Measurements from ENCODE around the gene PIK3R5. TPM values are rescaled to one million over a fixed set of nuclear protein-coding genes. Genes with fewer than 3 reads are reported as not detected.

The PIK3R5 gene
- total RNA-seq, 4 donors from 2014 or later: 0.63 to 5.9 (median 2.9) TPM

GRCh38 chr17:8913879-8914278 is 51.6 kb downstream of the PIK3R5 start:
- ATAC-seq (no peak), DNase-seq (no peak)
- no peaks in the 10 kb centered on the region for H3K9me3 ChIP-seq
- no peak overlapping the region for H3K4me3 ChIP-seq
- no peaks in the 10 kb centered on the region for H3K4me1 ChIP-seq
- in situ Hi-C loops (cut with MboI; ENCODE audit: low sequenced_read_pairs in 4 of 4): no loop called here
- H3K27ac ChIP-seq: no peak overlapping the region
- TF ChIP-seq, protein P1, sequence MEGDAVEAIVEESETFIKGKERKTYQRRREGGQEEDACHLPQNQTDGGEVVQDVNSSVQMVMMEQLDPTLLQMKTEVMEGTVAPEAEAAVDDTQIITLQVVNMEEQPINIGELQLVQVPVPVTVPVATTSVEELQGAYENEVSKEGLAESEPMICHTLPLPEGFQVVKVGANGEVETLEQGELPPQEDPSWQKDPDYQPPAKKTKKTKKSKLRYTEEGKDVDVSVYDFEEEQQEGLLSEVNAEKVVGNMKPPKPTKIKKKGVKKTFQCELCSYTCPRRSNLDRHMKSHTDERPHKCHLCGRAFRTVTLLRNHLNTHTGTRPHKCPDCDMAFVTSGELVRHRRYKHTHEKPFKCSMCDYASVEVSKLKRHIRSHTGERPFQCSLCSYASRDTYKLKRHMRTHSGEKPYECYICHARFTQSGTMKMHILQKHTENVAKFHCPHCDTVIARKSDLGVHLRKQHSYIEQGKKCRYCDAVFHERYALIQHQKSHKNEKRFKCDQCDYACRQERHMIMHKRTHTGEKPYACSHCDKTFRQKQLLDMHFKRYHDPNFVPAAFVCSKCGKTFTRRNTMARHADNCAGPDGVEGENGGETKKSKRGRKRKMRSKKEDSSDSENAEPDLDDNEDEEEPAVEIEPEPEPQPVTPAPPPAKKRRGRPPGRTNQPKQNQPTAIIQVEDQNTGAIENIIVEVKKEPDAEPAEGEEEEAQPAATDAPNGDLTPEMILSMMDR (IDR thresholded peaks at IDR 0.05 in 4 of 5, conservative IDR thresholded peaks at IDR 0.05 in 1 of 5): no peak
- TF ChIP-seq POLR2A (IDR thresholded peaks at IDR 0.05): no peak
- H3K27me3 ChIP-seq: no peaks in the 10 kb centered on the region
- H3K36me3 ChIP-seq: no peaks in the 10 kb centered on the region
- intact Hi-C loops (cut with DNase I; ENCODE audit: low total_unique reads): no loop called here

DNA sequence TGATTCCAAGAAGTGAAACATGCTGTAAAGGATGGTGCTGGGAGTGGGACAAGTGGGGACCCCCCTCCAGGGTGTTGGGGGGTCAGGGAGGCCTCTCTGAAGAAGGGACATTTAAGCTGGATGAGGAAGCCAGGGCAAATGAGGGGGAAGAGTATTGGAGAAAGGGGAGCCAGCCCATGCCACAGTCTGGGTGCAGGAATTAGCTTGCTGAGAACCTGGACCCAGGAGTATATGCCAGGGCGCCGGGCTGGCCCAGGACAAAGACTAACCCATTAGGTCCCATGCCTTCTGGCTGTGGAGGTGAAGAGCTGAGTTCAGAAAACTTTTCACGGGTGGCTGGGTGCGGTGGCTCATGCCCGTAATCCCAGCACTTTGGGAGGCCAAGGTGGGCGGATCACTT is 52.4 kb downstream of the PIK3R5 start:
- DNase-seq (no peak), ATAC-seq (no peak)
- H3K9me3 ChIP-seq: no peaks in the 10 kb centered on the region
- no peak overlapping the region for H3K27ac ChIP-seq
- H3K4me3 ChIP-seq: no peak overlapping the region
- no peaks in the 10 kb centered on the region for H3K4me1 ChIP-seq
- in situ Hi-C loops (cut with MboI; ENCODE audit: low sequenced_read_pairs in 4 of 4) (no loop called here), intact Hi-C loops (cut with DNase I; ENCODE audit: low total_unique reads) (no loop called here)
- no peaks in the 10 kb centered on the region for H3K27me3 ChIP-seq
- no peaks in the 10 kb centered on the region for H3K36me3 ChIP-seq
- TF ChIP-seq, protein P1 (IDR thresholded peaks at IDR 0.05 in 4 of 5, conservative IDR thresholded peaks at IDR 0.05 in 1 of 5): no peak
- TF ChIP-seq POLR2A (IDR thresholded peaks at IDR 0.05): no peak

GRCh38 chr17:8912084-8912981 is 53.2 kb downstream of the PIK3R5 start:
- Histone ChIP-seq H3K36me3 (no peaks in the 10 kb centered on the region), H3K27me3 (no peaks in the 10 kb centered on the region), H3K27ac (no peak overlapping the region), H3K9me3 (no peaks in the 10 kb centered on the region), H3K4me1 (no peaks in the 10 kb centered on the region), H3K4me3 (no peak overlapping the region)
- ATAC-seq (no peak), DNase-seq (no peak)
- intact Hi-C loops (cut with DNase I; ENCODE audit: low total_unique reads) (no loop called here), in situ Hi-C loops (cut with MboI; ENCODE audit: low sequenced_read_pairs in 4 of 4) (no loop called here)
- TF ChIP-seq, protein P1 (IDR thresholded peaks at IDR 0.05 in 4 of 5, conservative IDR thresholded peaks at IDR 0.05 in 1 of 5): no peak
- TF ChIP-seq POLR2A (IDR thresholded peaks at IDR 0.05): no peak

GRCh38 chr17:8910969-8911604 is 54.4 kb downstream of the PIK3R5 start:
- in situ Hi-C loops (cut with MboI; ENCODE audit: low sequenced_read_pairs in 4 of 4): no loop called here
- no peaks in the 10 kb centered on the region for H3K27me3 ChIP-seq

More at GRCh38 chr17:8910969-8911604, 54.4 kb downstream of the PIK3R5 start:
- no peaks in the 10 kb centered on the region for H3K9me3 ChIP-seq
- no peaks in the 10 kb centered on the region for H3K4me1 ChIP-seq
- no peak for TF ChIP-seq POLR2A (IDR thresholded peaks at IDR 0.05)
- TF ChIP-seq, protein P1 (IDR thresholded peaks at IDR 0.05 in 4 of 5, conservative IDR thresholded peaks at IDR 0.05 in 1 of 5): no peak
- no peak for DNase-seq
- no peak overlapping the region for H3K27ac ChIP-seq
- no peaks in the 10 kb centered on the region for H3K36me3 ChIP-seq
- no peak for ATAC-seq
- intact Hi-C loops (cut with DNase I; ENCODE audit: low total_unique reads): no loop called here
- no peak overlapping the region for H3K4me3 ChIP-seq
